ENCODE results near the gene SASH1.

GRCh38 chr6:148448369-148449012, 105.9 kb downstream of the SASH1 start:
- TF ChIP-seq CTCF (IDR thresholded peaks at IDR 0.05; ENCODE audit: insufficient read depth, low read depth, low read length): no peak
- no peak for TF ChIP-seq EZH2 (IDR thresholded peaks at IDR 0.05; ENCODE audit: insufficient read depth, low read length)

Data from astrocyte (in vitro differentiated cells and primary cell).